Measurements from ENCODE around the gene PAXIP1.
A peak's percentile ranks its signal among the peaks of the same experiment; 100 is the strongest.

Gene PAXIP1

DNA sequence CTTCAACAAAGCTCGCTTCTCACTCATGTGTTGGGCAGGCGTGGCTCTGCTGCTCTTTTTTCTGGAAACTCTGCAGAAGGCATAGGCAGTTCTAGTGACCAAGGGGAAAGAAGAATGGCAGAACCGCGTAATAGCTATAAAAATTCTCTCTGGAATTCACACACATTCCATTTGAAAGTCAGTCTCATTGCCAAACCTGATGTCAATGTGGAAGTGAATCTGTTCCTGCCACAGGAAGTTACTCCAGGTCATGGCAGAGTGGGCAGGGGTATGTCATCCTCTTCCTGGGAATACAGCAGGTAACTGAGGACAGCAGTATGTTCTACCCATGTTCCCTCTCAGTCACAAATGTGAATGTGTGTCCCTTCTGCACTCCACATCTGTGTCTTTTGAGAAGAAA is 8.2 kb upstream of the PAXIP1 start:
- Histone ChIP-seq H3K9ac (ENCODE audit: low read length in 5 of 5) (no peak overlapping the region), H3K27ac (ENCODE audit: low read depth, low read length) (no peak overlapping the region), H3K27me3 (ENCODE audit: control insufficient read depth in 5 of 5, insufficient read depth in 4 of 5, low read length in 5 of 5) (peaks cover 0 to 3% (median 0%) of the 10 kb centered on the region in 5 donors), H3K4me1 (ENCODE audit: control insufficient read depth in 5 of 5, insufficient read depth in 5 of 5, low read length in 5 of 5) (no peaks in the 10 kb centered on the region), H3K36me3 (ENCODE audit: control insufficient read depth in 5 of 5, insufficient read depth in 5 of 5, low read length in 5 of 5) (peaks cover 0 to 4% (median 0%) of the 10 kb centered on the region in 5 donors), H3K4me3 (ENCODE audit: low read depth in 1 of 5, low read length in 5 of 5) (no peak overlapping the region), H3K9me3 (ENCODE audit: control insufficient read depth in 5 of 5, low read length in 5 of 5) (no peaks in the 10 kb centered on the region)

DNA sequence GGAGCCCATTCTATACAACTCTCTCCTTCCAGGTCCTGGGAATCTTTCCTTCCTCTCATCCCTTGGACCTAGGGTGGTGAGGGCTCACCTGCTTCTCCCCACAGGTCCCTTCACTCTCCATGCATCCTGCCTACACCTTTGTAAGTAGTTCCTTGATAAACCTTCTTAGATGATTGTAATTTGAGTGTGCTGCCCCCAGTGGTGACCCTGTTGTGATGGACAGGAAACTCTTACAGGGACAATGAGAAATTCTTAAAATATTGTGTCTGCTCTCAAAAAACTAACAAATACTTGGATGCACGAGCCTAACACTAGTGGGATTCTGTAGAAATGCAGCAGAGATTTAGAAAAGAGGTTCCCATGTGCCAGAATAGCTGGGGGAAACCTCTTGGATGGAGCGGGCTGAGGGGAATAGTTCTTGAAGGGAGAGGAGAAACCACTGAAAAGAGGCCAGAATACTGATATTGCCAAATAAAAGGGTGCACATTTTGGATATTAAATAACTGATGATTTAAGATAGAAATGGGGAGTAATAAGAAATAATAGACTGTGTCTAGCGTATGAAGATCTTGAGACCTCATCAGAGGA is 6.7 kb upstream of the PAXIP1 start:
- no peak overlapping the region for H3K9ac ChIP-seq (ENCODE audit: low read length in 5 of 5)
- H3K27ac ChIP-seq (ENCODE audit: low read depth, low read length) = no peak overlapping the region
- H3K4me1 ChIP-seq (ENCODE audit: control insufficient read depth in 5 of 5, insufficient read depth in 5 of 5, low read length in 5 of 5) = peaks cover 0 to 4% (median under 1%) of the 10 kb centered on the region in 5 donors
- H3K9me3 ChIP-seq (ENCODE audit: control insufficient read depth in 5 of 5, low read length in 5 of 5) = no peaks in the 10 kb centered on the region
- peaks cover 0 to 3% (median 0%) of the 10 kb centered on the region in 5 donors for H3K27me3 ChIP-seq (ENCODE audit: control insufficient read depth in 5 of 5, insufficient read depth in 4 of 5, low read length in 5 of 5)
- H3K36me3 ChIP-seq (ENCODE audit: control insufficient read depth in 5 of 5, insufficient read depth in 5 of 5, low read length in 5 of 5) = peaks cover 0 to 4% (median 0%) of the 10 kb centered on the region in 5 donors
- H3K4me3 ChIP-seq (ENCODE audit: low read depth in 1 of 5, low read length in 5 of 5) = no peak overlapping the region

DNA sequence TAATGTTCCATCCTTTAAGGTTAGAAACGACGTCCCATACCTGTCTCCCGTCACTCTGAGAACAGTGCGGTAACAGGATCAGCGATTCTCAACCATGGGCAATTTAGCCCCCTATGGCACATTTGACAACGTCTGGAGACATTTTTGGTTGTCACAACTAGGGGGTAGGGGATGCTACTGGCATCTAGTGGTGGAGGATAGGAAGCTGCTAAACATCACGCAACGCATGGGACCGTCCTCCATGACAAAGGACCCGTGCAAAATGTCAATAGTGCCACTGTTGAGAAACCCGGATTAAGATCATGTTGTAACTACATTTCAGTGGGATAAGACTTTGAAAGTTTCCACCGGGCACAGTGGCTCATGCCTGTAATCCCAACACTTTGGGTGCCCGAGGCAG is 5.0 kb upstream of the PAXIP1 start:
- H3K36me3 ChIP-seq (ENCODE audit: control insufficient read depth in 5 of 5, insufficient read depth in 5 of 5, low read length in 5 of 5) = peaks cover 0 to 4% (median 0%) of the 10 kb centered on the region in 5 donors
- no peak overlapping the region for H3K9ac ChIP-seq (ENCODE audit: low read length in 5 of 5)
- H3K27me3 ChIP-seq (ENCODE audit: control insufficient read depth in 5 of 5, insufficient read depth in 4 of 5, low read length in 5 of 5) = peaks cover 0 to under 1% (median 0%) of the 10 kb centered on the region in 5 donors
- H3K4me1 ChIP-seq (ENCODE audit: control insufficient read depth in 5 of 5, insufficient read depth in 5 of 5, low read length in 5 of 5) = peaks cover 0 to 14% (median 13%) of the 10 kb centered on the region in 5 donors
- no peak overlapping the region for H3K4me3 ChIP-seq (ENCODE audit: low read depth in 1 of 5, low read length in 5 of 5)
- no peak overlapping the region for H3K27ac ChIP-seq (ENCODE audit: low read depth, low read length)
- H3K9me3 ChIP-seq (ENCODE audit: control insufficient read depth in 5 of 5, low read length in 5 of 5) = no peaks in the 10 kb centered on the region

DNA sequence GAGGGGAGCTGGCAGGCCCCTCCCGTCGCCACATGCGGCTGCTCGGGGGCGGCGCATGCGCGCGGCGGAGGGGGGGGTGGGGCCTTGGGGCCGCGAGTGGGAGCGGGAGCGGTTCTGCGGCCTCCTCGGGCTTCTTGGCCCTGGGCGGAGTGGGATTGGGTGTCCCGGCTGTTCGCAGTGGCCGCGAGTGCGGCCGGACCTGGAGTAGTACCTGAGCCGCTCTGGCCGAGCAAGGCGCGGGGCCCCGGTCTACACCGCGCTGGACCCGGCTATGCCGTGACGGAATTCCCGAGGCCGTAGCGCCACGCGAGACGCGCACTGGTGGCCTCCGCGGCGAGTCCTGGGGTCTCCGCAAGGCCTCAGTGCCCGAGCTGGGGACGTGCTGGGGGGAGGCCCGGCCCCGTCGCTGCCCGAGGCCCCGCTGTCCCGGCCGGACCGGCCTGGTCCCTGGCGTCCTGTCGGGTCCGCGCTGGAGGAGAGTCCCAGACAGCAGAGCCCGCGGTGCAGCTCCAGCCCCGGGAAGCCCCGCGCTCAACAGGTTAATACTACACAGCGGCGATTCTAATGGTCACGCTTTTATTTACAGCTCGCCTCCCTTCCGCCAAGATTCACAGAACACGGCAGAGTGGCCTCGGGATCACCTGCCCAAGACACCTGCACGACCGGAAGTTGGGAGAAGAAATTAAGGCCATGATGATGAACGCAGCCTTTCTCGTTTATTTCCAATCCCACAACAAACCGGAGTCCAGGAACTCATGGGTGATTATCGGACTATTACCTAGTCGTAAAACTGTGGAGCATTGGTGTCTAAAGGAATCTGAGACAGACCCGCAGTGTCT is 671 bp upstream of the PAXIP1 start:
- Histone ChIP-seq H3K36me3 (ENCODE audit: control insufficient read depth in 5 of 5, insufficient read depth in 5 of 5, low read length in 5 of 5) (peaks cover 0 to 4% (median 0%) of the 10 kb centered on the region in 5 donors), H3K27ac (ENCODE audit: low read depth, low read length) (peak overlapping the region; percentile 67), H3K9ac (ENCODE audit: low read length in 5 of 5) (peak overlapping the region; percentile 4 to 98 (median 96)), H3K4me1 (ENCODE audit: control insufficient read depth in 5 of 5, insufficient read depth in 5 of 5, low read length in 5 of 5) (peaks cover 2 to 22% (median 20%) of the 10 kb centered on the region in 5 donors), H3K4me3 (ENCODE audit: low read depth in 1 of 5, low read length in 5 of 5) (peak overlapping the region; percentile 85 to 92 (median 89)), H3K9me3 (ENCODE audit: control insufficient read depth in 5 of 5, low read length in 5 of 5) (no peaks in the 10 kb centered on the region), H3K27me3 (ENCODE audit: control insufficient read depth in 5 of 5, insufficient read depth in 4 of 5, low read length in 5 of 5) (no peaks in the 10 kb centered on the region)

DNA sequence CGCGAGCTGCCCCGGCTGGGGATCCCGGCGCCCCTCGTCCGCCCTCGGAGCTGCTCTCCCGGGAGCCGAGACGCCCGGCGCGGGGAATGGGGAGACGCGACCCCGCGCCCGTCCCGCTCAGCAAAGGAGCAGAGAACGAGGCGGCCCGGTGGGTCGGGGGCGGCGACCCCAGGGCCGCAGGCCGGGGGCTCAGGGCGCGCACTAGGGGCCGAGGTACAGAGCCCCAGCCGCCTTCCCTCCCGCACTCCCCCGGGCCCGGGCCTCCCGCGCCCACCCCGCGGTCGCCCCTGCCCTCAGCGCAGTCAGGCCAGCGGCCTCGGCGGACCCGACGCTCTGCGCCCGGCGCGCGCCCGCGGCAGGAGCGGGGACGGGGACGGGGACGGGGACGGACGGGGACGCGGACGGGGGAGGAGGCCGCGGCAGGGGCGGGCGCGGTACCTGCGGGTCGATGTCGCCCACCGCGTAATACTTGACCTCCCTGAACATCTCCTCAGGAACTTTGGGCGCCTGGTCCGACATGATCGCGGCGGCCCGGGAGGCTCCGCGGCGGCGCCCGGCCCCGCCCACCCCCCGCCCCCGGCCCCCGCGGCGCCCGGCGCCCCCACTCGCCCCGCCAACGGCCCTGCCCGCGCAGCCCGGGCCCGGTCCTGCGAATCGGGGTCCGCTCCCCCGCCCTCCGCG is 373 bp downstream of the PAXIP1 start:
- Histone ChIP-seq H3K4me1 (ENCODE audit: control insufficient read depth in 5 of 5, insufficient read depth in 5 of 5, low read length in 5 of 5) (peaks cover 2 to 22% (median 20%) of the 10 kb centered on the region in 5 donors), H3K27me3 (ENCODE audit: control insufficient read depth in 5 of 5, insufficient read depth in 4 of 5, low read length in 5 of 5) (no peaks in the 10 kb centered on the region), H3K36me3 (ENCODE audit: control insufficient read depth in 5 of 5, insufficient read depth in 5 of 5, low read length in 5 of 5) (peaks cover 3 to 10% (median 6%) of the 10 kb centered on the region in 5 donors), H3K9ac (ENCODE audit: low read length in 5 of 5) (peak overlapping the region in 4 of 5 donors; percentile 41 to 83 (median 76)), H3K4me3 (ENCODE audit: low read depth in 1 of 5, low read length in 5 of 5) (peak overlapping the region in 4 of 5 donors; percentile 66 to 92 (median 87)), H3K27ac (ENCODE audit: low read depth, low read length) (peak overlapping the region; percentile 30), H3K9me3 (ENCODE audit: control insufficient read depth in 5 of 5, low read length in 5 of 5) (no peaks in the 10 kb centered on the region)

DNA sequence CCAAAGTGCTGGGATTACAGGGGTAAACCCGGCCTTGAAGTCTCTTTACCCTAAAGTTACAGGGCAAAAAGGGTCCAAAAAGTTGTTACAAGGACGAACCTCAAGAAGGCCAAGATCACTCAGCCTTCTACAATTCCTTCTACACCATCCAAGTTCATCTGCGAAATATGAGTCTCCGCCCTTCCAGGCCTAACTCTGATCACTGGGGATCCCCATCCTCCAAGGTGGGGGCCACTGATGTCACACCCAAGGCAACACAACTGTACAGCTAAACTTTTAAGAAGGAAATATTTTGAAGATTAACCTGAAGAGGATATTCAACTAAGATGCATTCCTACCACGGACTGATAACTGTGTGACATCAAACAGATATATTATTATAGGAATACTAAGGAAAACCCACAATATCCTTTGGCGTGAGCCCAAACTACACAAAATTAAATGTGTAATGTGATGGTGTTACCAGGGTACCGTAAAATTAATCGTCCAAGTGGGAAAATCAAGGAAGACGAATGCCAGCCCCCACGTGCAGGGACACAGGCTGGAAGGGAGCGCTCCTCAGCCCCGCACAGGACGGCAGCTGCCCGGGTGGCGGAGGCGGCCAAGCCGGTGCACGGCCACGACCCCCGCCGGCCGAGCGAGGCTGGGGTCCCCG is 1.0 kb downstream of the PAXIP1 start:
- no peaks in the 10 kb centered on the region for H3K27me3 ChIP-seq (ENCODE audit: control insufficient read depth in 5 of 5, insufficient read depth in 4 of 5, low read length in 5 of 5)
- peaks cover 3 to 17% (median 11%) of the 10 kb centered on the region in 5 donors for H3K36me3 ChIP-seq (ENCODE audit: control insufficient read depth in 5 of 5, insufficient read depth in 5 of 5, low read length in 5 of 5)
- peak overlapping the region; percentile 63 to 92 (median 66) for H3K4me3 ChIP-seq (ENCODE audit: low read depth in 1 of 5, low read length in 5 of 5)
- H3K9me3 ChIP-seq (ENCODE audit: control insufficient read depth in 5 of 5, low read length in 5 of 5) = no peaks in the 10 kb centered on the region
- peaks cover 2 to 22% (median 20%) of the 10 kb centered on the region in 5 donors for H3K4me1 ChIP-seq (ENCODE audit: control insufficient read depth in 5 of 5, insufficient read depth in 5 of 5, low read length in 5 of 5)
- H3K27ac ChIP-seq (ENCODE audit: low read depth, low read length) = peak overlapping the region; percentile 30
- peak overlapping the region in 4 of 5 donors; percentile 71 to 83 (median 77) for H3K9ac ChIP-seq (ENCODE audit: low read length in 5 of 5)

DNA sequence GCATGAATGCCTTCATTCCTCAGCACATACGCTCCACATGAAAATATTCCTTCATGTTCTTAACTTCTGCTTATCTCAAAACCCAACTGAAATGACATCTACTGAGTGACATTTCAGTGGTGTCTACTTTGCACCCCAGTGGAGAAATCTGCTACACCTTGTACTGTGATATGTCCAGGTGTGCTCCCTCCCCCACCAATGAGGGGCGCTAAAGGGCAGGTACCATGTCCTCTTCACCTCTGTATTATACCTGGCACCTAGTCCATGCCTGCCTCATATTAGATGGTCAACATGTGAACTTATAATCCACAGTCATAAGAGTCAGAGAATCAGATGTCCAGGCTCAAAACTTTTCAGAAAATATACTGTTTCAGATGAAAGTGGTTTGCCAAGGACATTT is 2.1 kb downstream of the PAXIP1 start:
- no peaks in the 10 kb centered on the region for H3K9me3 ChIP-seq (ENCODE audit: control insufficient read depth in 5 of 5, low read length in 5 of 5)
- no peak overlapping the region for H3K27ac ChIP-seq (ENCODE audit: low read depth, low read length)
- H3K9ac ChIP-seq (ENCODE audit: low read length in 5 of 5) = no peak overlapping the region
- H3K27me3 ChIP-seq (ENCODE audit: control insufficient read depth in 5 of 5, insufficient read depth in 4 of 5, low read length in 5 of 5) = no peaks in the 10 kb centered on the region
- peaks cover 4 to 23% (median 19%) of the 10 kb centered on the region in 5 donors for H3K36me3 ChIP-seq (ENCODE audit: control insufficient read depth in 5 of 5, insufficient read depth in 5 of 5, low read length in 5 of 5)
- H3K4me1 ChIP-seq (ENCODE audit: control insufficient read depth in 5 of 5, insufficient read depth in 5 of 5, low read length in 5 of 5) = peaks cover 2 to 22% (median 20%) of the 10 kb centered on the region in 5 donors
- H3K4me3 ChIP-seq (ENCODE audit: low read depth in 1 of 5, low read length in 5 of 5) = no peak overlapping the region

DNA sequence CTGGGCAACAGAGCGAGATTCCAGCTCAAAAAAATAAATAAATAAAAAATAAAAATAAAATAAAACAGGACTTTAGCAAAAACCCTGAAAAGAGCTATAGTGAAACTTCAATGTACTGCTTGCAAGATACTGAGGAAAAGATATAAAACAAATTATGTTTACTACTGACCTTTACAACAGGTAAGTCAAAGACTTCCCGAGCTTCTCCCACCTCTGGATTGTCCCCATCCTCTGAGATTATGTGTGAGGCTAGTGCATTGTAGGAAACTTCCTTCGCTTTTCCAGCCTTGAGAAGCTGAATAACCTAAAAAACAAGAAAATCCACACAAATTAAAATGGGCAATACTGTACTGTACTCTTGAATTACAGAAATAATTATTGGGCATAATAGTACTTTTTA is 4.4 kb downstream of the PAXIP1 start:
- Histone ChIP-seq H3K27me3 (ENCODE audit: control insufficient read depth in 5 of 5, insufficient read depth in 4 of 5, low read length in 5 of 5) (no peaks in the 10 kb centered on the region), H3K9ac (ENCODE audit: low read length in 5 of 5) (no peak overlapping the region), H3K36me3 (ENCODE audit: control insufficient read depth in 5 of 5, insufficient read depth in 5 of 5, low read length in 5 of 5) (peaks cover 4 to 32% (median 23%) of the 10 kb centered on the region in 5 donors), H3K4me1 (ENCODE audit: control insufficient read depth in 5 of 5, insufficient read depth in 5 of 5, low read length in 5 of 5) (peaks cover 2 to 8% (median 8%) of the 10 kb centered on the region in 5 donors), H3K9me3 (ENCODE audit: control insufficient read depth in 5 of 5, low read length in 5 of 5) (no peaks in the 10 kb centered on the region), H3K27ac (ENCODE audit: low read depth, low read length) (no peak overlapping the region), H3K4me3 (ENCODE audit: low read depth in 1 of 5, low read length in 5 of 5) (no peak overlapping the region)

DNA sequence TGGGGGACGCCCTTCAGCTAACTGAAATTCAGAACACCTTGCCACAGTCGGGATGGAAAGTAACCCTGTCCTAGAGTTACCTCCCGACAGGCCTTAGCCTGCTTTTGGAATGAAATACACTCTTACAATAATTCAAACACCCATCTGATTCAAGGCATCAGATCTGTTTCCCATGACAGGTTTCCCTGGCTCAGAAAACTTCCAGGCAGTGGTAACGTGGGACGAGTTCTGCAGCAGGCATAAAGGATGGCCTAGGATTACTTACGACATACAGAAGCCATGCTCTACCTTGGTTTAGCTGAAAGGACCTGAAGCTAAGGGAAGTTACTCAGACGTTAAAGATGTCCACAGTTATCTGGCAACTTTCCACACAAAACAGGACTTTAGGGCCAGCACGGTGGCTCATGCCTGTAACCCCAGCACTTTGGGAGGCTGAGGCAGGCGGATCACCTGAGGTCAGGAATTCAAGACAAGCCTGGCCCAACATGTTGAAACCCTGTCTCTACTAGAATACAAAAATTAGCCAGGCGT is 5.0 kb downstream of the PAXIP1 start:
- no peak overlapping the region for H3K27ac ChIP-seq (ENCODE audit: low read depth, low read length)
- H3K36me3 ChIP-seq (ENCODE audit: control insufficient read depth in 5 of 5, insufficient read depth in 5 of 5, low read length in 5 of 5) = peaks cover 4 to 36% (median 27%) of the 10 kb centered on the region in 5 donors
- H3K9me3 ChIP-seq (ENCODE audit: control insufficient read depth in 5 of 5, low read length in 5 of 5) = no peaks in the 10 kb centered on the region
- no peaks in the 10 kb centered on the region for H3K27me3 ChIP-seq (ENCODE audit: control insufficient read depth in 5 of 5, insufficient read depth in 4 of 5, low read length in 5 of 5)
- no peak overlapping the region for H3K9ac ChIP-seq (ENCODE audit: low read length in 5 of 5)
- no peak overlapping the region for H3K4me3 ChIP-seq (ENCODE audit: low read depth in 1 of 5, low read length in 5 of 5)
- H3K4me1 ChIP-seq (ENCODE audit: control insufficient read depth in 5 of 5, insufficient read depth in 5 of 5, low read length in 5 of 5) = peaks cover 2 to 8% (median 7%) of the 10 kb centered on the region in 5 donors
